HepG2 (cell line): Measurements from ENCODE around the gene CARS2.

Experiments
- ZKSCAN1 ChIP-seq: fragments of 150-350 bp; IDR thresholded peaks from 2 replicates; pipeline ENCODE4 v1.6.1; 2014; ENCODE audit warnings: low read length
- TF ChIP-seq, protein P1 (sequence below): sonication (generic); formaldehyde crosslinking; IDR thresholded peaks from 2 replicates; pipeline ENCODE4 v1.4.0; 2020; ENCODE audit warnings: missing genetic modification reagents

DNA sequence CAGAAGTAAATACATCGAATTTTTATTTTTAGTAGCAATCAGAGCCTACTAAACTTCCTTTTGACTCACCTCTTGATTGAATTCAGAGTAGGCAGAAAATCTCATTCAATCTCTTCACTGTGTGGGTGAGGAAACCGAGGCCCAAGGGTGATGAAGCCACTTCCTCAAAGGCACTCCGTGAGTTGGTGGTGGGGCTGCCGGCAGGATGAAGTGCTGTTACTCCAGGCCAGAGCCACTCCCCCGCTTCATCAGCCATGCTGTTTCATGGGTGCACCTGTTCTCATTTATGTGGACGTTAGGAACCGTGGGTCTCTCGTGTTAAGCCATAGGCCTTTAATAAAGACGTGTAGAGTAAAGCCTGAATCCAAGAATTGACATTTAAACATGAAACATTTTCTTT is 20.8 kb upstream of the CARS2 start:
- TF ChIP-seq, protein P1, sequence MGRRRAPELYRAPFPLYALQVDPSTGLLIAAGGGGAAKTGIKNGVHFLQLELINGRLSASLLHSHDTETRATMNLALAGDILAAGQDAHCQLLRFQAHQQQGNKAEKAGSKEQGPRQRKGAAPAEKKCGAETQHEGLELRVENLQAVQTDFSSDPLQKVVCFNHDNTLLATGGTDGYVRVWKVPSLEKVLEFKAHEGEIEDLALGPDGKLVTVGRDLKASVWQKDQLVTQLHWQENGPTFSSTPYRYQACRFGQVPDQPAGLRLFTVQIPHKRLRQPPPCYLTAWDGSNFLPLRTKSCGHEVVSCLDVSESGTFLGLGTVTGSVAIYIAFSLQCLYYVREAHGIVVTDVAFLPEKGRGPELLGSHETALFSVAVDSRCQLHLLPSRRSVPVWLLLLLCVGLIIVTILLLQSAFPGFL (CRISPR knock-in tag): no peak
- TF ChIP-seq ZKSCAN1: no peak
